HG03175 (cell line): Measurements from ENCODE around the gene VARS1.
"Not testable (repeated sequence)": the region's sequence is repeated elsewhere in the genome, so short reads cannot be mapped to it uniquely, and the experiment has no call there.

ENCODE experiments used
- ATAC-seq: cut with Tn5 transposase; IDR thresholded peaks from one replicate; pipeline ENCODE4 v1.9.1; 2021; ENCODE audit warnings: mild to moderate bottlenecking, moderate library complexity; ENCODE audit not compliant: unreplicated experiment

The VARS1 gene

DNA sequence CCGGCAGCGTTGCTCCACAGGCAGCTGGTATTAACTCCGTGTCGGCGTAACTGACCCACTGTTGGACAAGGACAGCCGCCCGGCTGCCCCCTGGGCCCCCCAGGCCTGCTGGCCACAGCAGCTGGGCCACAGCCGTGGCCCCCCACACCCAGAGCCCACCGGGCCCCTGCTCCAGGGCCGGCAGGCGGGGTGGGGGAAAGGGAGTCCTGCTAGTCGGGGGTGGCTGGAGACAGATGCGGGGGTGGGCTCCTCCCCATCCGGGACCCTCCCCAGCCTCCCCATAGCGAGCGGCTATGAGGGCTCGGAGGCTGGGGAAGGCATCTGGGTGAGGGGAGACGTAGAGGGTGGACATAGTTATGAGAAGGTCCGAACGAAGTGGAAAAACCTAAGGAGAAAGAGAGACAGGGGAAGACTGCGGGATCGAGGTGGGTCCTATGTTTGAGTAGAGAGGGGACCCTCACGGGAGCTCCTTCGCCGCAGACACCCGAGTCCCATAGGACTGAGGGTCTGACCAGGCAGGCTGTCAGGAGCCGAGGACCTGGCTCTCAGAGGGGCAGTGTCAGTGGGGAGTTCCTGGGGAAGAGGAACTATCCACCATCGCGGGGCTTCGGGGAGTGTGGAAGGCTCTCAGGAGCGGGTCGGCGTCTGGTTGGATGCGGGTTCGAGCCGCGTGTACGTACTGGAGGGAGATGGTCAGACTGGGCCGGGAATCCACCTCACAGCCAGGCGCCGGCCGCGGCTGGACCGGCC lies 511 bp downstream of the VARS1 start:
- ATAC-seq: no peak

GRCh38 chr6:31794294-31794865 lies 1.2 kb downstream of the VARS1 start:
- no peak for ATAC-seq

GRCh38 chr6:31793927-31794245 lies 1.7 kb downstream of the VARS1 start:
- ATAC-seq: not testable (repeated sequence)

DNA sequence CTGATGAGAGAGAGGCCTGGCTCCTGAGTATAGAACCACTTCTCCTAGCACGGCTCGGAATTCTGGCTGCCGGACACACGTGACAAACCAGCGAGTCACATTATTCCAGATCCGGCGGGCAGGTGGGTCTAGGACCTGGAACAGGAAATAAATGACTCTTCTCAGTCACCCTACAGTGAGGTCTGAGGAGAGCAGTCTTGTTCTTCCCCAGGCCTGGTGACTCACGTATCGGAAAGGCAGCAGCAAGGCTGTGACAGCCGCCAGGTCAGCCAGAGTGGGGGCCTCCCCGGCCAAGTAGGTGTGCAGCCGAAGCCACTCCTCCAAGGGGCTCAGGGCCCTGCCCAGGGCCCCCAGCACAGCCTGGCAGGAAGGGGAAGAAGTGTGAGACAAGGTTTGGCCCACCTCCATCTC lies 2.8 kb downstream of the VARS1 start:
- no peak for ATAC-seq

DNA sequence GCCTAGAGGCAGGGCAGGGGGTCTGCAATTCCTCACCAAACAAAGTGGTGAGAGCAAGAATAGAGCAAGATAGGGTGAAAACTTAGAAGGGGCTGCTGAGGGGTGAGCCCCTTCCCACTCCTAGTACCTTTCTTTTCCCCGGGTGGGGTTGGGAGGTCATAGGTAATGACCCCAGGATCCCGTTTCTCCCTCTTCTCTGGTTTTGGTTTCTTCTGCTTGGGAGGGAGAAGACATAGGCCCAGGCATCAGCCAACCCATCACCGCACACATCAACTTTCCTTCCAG lies 3.5 kb downstream of the VARS1 start:
- ATAC-seq: no peak

DNA sequence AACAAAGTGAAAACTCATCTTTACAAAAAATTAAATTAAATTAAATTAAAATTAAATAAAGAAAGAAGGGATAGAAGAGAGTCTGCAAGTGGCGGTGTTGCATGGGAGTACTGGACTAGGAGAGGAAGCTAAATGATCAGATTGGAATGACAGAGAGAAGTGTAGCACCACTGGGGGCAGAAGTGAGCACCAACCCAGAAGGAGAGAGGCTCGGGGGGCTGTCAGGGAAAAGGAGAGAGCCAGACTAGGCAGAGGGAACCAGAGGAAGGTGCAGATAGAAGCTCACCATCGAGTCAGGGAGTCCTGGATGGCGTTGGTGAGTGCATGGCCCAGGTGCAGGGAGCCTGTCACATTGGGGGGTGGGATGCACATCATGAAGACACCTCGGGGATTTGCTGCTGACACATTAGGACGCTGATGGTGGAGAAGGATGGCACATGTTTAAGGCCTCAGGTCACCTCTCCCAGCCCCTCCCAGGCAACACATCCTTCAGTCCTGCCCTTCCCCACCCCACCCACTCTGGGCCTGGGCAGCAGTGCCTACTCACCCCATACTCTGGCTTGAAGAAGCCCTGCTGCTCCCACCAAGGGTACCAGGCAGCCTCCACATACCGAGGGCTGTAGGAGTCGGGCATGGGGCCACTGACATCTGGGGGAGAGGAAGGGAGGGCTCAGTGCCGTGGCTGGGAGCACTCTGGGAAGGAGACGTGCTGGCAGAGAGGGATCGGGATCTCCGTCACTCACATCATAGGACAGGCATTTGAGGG lies 4.0 kb downstream of the VARS1 start:
- no peak for ATAC-seq

- no peak for ATAC-seq
Observed at GRCh38 chr6:31785475-31785874, 10.1 kb downstream of the VARS1 start.

GRCh38 chr6:31784098-31784925 lies 11.2 kb downstream of the VARS1 start:
- ATAC-seq: no peak

DNA sequence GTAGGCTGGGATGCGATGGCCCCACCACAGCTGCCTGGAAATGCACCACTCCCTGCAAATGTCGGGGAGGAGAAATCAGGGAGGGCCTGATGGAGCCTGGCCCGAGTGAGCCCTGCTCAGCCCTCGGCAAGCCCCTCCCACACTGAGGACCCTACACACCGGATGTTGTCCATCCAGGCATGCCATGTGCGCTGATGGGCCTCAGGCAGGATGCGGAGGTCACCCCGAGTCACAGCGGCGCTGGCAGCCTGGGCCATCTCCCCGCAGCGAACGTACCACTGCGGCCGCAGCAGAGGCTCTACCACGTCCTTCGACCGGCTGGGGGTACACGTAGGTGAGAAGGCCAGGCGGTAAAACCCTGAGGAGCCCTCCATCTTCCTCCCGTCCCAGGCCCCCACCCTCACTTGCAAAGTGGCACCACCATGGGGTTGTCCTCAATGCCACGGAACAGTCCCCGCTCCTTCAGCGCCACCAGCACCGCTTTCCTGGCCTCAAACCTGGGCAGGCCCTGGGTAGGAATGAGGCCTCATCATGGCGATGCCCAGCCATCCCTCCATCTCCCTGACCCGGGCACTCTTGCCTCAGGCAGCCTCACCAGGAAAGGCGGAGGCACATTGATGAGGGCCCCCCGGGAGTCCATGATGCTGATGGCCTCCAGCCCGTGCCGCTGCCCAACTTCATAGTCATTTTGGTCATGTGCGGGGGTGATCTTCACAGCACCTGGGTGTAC lies 13.3 kb downstream of the VARS1 start:
- ATAC-seq: no peak

DNA sequence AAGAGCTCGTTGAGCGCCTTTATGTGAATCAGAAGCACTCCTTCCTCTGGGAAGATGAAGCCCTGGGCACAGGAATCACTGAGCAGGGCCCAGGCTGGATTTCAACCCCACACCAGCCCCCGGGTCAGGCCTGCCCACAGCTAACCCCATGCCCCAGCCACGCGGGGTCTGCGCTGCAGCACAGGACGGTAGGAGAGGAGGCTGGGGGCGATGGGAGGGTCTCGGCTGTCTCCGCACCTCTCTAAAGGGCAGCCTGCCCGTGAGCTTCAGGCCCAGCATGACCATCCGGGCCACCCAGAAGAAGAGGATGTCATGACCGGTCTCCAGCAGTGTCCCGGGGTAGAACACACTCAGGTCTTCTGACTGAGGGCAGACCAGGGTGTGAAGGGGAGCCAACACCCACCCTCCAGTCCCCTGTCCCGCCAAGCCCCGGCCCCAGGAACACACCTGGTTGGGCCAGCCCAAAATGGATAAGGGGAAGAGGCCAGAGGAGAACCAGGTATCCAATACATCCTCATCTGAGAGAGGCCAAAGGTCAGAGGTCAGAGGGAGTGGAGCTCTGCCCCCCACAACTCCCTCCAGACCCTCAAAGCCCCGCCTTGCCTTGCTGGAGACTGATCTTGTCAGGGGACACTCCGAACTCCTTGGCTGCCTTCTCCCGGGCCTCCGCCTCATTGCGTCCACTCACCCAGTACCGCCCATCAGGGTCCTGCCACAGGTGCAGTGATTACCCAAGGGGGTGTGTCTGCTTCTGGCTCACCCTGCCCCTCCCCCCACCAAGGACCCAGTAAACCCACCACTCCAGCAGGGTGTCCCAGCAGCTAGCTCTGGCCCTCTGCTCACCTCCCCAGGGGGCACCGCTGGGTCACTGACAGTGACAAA lies 14.1 kb downstream of the VARS1 start:
- ATAC-seq: no peak

DNA sequence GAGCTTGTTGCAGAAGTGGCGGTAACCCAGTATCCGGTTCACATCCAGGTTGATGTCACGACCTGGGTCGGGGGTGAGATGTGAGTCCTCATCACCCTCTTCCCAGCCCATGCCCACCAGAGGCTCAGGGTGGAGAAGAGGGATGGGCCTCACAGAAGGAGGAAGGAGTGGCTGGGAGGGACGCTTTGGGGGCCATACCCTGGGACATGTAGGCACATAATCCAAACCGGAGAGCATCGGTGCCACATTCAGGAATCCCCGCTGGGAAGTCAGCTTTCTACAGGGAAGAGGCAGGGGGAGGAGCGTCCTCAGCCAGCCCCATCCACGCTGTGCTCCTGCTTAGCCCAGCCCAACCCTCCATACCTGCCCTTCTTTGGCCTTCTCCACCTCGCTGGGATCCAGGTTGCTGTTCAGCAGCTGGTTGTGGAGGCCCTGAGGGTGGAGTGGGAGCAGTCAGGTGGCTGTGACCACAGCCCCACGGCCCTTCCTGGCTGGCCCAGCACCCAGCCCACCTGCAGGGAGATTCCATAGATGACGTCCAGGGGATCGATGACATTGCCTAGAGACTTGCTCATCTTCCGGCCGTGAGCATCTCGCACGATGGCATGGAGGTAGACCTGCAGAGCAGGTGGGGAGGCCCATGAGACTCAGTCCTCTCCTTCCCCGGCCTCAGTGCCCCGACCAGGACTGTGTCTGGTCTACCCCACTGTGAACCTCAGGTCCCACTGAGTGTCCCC lies 14.9 kb downstream of the VARS1 start:
- ATAC-seq: no peak

DNA sequence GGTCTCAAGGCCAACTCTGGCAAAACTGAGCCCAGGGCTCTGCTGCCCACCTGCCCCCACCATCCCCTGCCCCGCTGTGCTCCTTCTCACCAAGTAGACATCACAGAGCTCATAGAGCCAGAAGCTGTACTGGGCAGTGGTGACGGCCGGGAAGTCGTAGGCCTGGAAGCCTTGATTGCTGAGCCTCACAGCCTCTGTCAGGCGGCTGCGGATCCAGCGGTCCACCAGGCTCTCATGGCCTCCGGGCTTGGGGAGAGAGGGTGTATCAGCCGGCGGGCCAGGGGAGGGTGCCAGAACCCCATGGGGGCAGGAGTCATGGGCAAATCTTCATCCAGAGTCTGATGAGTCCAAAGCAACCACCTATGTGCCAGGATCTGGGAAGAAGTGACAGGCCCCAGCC lies 15.6 kb downstream of the VARS1 start:
- no peak for ATAC-seq

GRCh38 chr6:31778999-31779885 lies 16.3 kb downstream of the VARS1 start:
- ATAC-seq: no peak

GRCh38 chr6:31778193-31778592 lies 17.4 kb downstream of the VARS1 start:
- ATAC-seq: no peak

DNA sequence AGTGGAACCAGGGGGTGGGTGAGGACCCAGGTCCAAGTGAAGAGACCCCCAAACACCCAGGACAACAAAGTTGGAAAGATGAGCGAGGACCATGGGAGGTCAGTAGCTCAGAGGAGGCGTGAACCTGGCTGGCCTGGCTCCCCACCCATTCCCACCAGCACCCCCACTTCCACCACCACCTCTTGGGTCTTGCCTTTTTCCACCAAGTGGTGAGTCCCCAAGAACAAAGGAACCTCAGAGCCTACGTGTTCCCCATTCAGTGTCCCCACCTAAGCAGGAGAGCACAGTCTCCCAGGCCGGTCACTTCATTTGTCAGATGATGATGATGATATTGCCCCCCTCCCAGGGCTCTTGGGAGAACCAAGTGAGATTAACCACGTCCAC lies 17.9 kb downstream of the VARS1 start:
- ATAC-seq: no peak

DNA sequence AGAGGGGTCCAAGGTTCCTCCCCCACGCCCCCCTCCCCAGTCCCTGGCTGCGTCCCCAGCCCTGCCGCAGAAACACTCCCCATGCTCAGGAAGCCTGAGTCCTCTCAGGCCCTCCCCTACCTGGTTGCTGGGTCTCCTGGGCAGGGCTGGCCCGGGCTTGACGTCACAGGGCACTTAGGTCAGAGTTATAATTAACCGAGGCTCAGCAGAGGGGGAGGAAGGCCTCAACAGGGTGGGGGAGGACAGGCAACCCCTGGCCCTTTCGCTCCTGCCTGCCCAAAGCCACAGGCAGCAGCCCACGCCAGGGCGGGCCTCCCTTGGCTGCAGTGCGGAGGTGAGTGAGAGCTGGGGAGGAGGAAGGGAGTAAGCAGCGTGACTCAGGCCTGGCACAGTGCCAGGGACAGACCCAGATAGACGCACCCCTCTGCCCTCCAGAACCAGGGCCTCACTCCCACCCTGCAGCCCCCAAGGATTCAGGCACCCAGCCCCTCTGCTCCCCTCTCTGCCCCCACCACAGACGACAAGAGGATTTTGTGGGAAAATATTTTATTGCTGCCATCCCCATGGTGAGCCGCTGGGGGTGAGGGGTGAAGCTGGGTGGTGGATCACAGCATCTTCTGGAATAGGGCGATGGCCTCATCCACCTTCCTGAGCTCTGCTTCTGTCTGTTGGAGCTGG lies 18.4 kb downstream of the VARS1 start, which contains the start of gene VWA7:
Gene VWA7 (minus strand): TSS at position 340 of the 678 bp plus-strand sequence. CDS start 549 bp downstream, outside the sequence.
- peak; percentile 53 for ATAC-seq

DNA sequence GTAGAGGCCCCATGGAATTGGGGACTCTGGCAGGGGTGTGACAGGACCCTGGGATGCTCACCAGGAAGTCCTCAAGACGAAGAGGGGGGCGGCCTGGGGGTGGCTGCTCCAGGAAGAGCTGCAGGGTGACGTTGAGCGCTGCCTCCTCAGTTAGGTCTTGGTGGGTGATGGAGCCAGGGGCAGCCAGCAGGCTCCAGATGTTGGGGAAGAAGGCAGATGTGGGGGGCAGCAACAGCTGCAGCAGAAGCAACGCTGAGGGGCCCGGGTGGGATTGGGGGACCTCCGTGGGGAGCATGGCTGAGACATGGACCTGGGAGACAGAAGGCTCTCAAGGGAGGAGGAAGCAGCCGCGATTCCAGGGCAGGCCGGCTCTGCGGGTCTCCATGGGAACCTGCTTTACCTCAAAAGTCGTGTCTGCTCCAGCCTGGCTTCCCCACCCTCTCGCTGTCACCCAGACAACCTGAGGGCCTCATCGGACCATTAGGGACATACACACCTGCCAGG lies 19.0 kb downstream of the VARS1 start:
- ATAC-seq: no peak
